AG08395 (cell line): ENCODE measurements around the gene PRPF8.
"Not testable (repeated sequence)": the region's sequence is repeated elsewhere in the genome, so short reads cannot be mapped to it uniquely, and the experiment has no call there.

Experiments
- DNase-seq: peaks from one replicate; pipeline ENCODE4 v3.0.0; 2012; ENCODE audit warnings: mixed read lengths, low spot score

The PRPF8 gene

GRCh38 chr17:1716076-1716911, 31.6 kb upstream of the PRPF8 start:
- DNase-seq = peak; percentile 100

GRCh38 chr17:1715803-1716075, 31.1 kb upstream of the PRPF8 start:
- DNase-seq = no peak

- peak; percentile 83 for DNase-seq
Measured at GRCh38 chr17:1714980-1715802, 30.5 kb upstream of the PRPF8 start.

DNA sequence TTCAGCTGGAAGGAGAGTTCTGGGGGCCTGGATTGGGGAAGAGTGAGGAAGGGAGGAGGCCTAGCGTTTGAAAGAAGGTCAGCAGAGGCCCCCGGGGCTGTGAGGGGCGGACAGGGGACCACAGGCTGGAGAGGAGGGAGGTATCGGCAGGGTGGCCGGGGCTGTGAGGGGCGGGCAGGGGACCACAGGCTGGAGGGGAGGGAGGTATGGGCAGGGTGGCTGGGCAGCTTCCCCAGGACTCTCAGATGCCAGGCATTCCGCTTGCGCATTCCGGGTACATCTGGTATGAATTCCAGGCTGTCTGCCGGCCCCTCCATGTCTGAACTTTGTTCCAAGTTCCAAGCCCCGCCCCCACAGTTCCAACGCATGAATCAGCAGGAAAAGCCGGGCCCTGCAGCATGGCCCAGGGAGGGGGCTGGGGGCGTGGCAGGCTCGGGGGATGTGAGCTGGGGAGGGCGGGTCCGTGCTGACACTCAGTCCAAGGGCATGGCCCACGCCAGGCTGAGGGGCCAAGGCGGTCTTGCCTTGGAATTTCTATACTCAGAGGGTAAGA, 29.8 kb upstream of the PRPF8 start:
- DNase-seq = peak; percentile 94

- no peak for DNase-seq
Measured at GRCh38 chr17:1713878-1714426, 29.3 kb upstream of the PRPF8 start.

DNA sequence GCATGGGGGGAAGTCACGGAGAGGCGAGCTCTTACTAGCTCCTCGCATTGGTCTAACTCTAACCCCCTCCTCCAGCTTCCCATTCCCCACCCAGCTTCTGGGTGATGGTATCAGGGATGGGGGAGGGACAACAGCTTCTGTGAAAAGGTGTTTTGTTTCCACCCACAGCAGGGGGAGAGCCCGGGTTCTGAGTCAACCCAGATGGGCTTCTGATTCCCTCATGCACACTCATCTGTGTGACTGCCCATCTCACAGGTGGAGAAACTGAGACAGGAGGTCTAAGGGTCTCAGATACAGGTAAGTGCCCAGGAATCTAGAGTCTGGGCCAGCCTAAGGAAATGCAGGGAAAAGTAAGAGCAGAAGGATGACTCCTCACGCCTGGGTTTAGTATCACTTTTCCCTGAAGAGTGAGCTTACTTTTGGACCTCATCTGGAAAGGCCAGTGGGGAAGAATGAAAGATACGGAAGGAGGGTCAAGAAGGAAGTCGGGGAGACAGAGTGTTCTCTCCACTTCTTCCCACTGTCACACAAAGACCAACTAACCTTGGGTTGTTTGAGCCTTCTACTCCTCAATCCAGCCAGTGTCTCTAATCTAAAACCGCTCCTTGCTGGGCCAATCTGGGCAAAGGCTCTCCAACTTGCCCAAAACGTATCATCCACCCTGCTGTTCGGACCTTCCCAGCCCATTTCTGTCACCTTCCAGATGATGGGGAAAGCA, 28.7 kb upstream of the PRPF8 start:
- DNase-seq = no peak

DNA sequence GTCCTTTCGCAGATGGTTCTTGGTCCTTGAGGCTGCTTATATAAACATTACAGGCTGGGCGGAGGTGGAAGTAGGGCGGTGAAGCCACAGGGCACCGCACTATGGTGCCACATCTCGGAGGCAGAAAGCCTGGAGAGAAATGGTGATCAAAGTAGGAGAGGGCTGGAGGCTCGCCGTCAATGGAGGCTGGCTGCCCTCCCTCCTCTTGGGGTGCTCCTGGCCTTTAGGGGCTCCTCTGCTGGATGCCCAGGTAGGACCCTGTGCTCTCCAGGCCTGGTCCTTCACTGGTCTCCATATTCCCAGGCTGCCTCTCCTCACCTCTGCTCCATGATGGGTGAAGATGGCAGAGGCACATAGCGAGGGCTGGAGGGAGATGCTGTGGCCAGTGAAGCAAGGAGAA, 27.6 kb upstream of the PRPF8 start:
- no peak for DNase-seq

GRCh38 chr17:1711804-1712203, 27.1 kb upstream of the PRPF8 start:
- DNase-seq = no peak

- no peak for DNase-seq
Measured at GRCh38 chr17:1710807-1711553, 26.3 kb upstream of the PRPF8 start.

DNA sequence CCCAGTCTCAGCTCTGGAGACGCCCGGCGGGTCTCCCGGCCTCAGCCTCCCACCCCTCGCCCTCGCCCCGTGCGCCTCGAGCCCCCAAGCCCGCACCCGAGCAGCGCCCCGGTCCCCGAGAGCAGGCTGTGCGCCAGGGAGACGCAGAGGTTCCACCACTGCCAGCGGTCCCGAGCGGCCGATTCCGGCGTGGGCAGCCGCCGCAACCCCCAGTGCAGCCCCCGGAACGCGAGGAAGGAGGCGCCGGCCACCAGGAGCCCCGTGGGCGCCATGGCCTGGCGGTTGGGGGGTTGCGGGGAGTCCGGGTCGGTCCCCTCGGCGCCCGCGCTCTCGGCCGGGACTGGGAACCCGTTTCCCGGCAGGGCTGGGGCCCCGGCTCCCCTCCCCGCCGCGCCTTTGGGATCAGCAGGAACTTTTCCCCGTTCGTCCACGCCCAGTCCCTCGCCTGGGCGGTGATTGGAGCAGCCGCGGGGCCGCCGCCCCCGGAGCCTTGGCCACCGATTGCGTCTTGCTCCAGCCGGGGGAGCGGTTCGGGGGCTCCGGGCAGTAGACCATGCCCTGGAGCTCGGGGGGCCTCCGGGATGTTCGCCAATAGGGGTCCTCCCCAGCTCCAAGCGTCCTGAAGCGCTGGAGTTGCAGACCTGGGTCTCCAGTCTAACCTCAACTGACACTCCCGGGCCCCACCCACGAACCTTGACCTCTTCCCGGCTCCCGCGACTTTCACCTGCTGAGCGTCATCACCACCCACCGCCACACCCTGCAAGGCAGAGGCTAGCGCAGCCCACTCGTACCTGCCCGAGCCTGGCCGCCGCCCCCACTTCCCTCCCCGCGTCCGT, 25.5 kb upstream of the PRPF8 start, which contains the start of gene TLCD2:
Gene TLCD2, minus strand, starts transcription at position 407 of the 836 bp plus-strand sequence. Its CDS starts 135 bp downstream, at position 272.
- DNase-seq = peak; percentile 82

DNA sequence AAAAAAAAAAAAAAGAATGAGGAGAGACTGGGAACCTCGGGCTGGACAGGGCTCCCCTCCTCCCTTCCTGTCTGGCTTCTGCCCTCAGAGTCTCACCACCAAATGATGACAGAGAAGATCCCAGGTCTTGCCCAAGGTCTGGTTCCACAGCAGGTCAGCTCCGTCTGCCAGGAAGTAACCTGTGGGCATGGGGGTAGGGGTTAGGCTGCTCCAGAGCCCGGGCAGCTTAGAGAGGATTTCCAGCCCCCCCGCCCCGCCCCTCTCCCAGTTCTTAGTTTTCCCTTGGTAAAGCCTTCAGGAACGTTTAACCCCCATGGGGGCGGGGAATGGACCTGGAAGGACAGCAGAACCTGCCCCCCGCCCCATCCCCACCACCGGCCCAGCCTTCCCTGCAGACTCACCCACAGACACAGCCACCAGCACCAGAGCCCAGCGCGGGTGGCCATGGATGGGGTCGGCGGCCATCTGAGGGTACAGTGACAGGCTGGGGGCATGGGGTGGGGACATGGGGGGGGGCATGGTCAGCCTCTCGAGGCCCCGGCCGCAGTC, 24.8 kb upstream of the PRPF8 start:
- peak; percentile 42 for DNase-seq

DNA sequence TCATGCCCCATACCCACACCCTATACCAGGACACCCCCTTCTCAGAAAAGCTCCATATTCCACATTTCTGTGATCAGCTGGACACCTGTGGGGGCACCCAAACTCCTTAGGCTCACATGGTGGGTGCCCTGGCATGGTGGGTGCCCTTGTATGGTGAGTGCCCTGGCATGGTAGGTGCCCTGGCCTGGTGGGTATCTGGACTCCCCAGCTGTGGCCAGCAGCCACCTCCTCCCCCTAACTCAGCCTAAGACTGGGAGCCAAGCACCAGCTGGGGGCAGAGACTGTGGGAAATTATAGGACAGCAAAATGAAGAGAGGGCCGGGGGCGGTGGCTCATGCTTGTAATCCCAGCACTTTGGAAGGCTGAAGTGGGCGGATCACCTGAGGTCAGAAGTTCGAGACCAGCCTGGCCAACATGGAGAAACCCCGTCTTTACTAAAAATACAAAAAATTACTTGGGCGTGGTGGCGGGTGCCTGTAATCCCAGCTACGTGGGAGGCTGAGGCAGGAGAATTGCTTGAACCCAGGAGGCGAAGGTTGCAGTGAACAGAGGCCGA, 24.2 kb upstream of the PRPF8 start:
- DNase-seq = not testable (repeated sequence)

- no peak for DNase-seq
Measured at GRCh38 chr17:1707107-1707506, 22.4 kb upstream of the PRPF8 start.

GRCh38 chr17:1705004-1705403, 20.3 kb upstream of the PRPF8 start:
- no peak for DNase-seq

DNA sequence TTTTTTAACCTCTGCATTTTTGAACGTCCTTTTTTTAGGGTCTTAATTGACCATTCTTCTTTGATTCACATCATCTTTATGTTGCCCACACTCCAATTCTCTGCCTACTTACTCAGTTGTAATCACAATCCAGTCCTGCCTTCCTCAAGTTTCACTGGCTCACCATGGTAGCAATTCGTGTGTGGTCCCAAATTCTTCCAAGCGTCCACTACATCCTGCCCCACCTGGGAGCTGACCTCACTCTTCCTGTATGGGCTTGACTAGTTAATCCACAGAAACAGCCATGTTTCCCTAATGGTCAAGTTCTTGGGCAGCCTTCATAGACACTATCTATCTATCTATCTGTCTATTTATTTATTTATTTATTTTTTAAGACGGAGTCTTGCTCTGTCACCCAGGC, 18.4 kb upstream of the PRPF8 start:
- no peak for DNase-seq

DNA sequence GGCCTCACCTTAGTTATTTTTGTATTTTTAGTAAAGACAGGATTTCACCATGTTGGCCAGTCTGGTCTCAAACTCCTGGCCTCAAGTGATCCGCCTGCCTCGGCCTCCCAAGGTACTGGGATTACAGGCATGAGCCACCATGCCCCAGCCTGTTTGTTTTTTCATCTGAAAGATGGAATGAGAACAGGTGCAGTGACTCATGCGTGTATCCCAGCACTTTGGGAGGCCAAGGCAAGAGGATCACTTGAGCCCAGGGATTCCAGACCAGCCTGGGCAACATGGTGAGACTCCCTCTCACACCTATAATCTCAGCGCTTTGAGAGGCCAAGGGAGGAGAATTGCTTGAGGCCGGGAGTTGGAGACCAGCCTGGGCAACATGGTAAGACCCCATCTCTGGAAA, 15.2 kb upstream of the PRPF8 start:
- DNase-seq = not testable (repeated sequence)

DNA sequence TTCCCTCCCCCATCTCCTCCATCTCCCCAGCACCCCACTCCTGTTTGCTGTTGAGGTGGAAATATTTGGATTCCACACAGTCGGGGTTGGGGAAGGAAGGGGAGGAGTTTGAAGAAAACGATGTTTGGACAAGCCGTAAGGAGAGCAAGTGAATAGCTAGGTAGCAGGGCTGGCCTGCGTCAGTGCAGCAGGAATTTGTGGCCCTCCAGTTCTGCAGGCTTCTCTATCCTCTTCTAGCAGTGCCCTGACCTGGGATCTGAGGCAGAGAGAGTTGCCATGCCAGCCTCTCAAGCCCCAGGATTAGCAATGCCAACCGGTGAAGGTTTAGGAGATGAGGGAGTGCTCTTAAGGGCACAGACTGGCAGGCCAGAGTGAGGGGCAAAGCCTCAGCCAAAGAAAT, 13.0 kb upstream of the PRPF8 start:
- DNase-seq = no peak

- DNase-seq = no peak
Measured at GRCh38 chr17:1695365-1695764, 10.7 kb upstream of the PRPF8 start.

DNA sequence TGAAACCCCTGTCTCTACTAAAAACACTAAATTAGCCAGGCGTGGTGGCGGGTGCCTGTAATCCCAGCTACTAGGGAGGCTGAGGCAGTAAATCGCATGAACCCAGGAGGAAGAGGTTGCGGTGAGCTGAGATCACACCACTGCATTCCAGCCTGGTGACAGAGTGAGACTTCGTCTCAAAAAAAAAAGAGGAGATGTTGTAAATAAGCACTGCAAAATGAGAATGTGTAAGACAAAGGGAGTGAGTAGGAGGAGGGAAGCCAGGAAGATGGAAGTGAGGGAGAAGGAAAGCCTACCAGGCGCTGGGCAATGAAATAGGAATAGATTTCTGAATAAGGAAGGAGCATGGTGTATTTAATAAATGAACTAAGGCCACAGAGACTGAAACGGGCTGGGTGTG, 8.7 kb upstream of the PRPF8 start:
- DNase-seq = no peak
